GM12873 (cell line): ENCODE data around the gene EVX1.

Experiments used
- TF ChIP-seq, protein P1 (sequence below): IDR thresholded peaks from 2 replicates; pipeline ENCODE4 v1.5.1; 2012; ENCODE audit warnings: low read depth, mild to moderate bottlenecking, moderate library complexity, low read length, control low read depth; ENCODE audit not compliant: insufficient read depth; ENCODE audit errors: missing control alignments

EVX1 gene

DNA sequence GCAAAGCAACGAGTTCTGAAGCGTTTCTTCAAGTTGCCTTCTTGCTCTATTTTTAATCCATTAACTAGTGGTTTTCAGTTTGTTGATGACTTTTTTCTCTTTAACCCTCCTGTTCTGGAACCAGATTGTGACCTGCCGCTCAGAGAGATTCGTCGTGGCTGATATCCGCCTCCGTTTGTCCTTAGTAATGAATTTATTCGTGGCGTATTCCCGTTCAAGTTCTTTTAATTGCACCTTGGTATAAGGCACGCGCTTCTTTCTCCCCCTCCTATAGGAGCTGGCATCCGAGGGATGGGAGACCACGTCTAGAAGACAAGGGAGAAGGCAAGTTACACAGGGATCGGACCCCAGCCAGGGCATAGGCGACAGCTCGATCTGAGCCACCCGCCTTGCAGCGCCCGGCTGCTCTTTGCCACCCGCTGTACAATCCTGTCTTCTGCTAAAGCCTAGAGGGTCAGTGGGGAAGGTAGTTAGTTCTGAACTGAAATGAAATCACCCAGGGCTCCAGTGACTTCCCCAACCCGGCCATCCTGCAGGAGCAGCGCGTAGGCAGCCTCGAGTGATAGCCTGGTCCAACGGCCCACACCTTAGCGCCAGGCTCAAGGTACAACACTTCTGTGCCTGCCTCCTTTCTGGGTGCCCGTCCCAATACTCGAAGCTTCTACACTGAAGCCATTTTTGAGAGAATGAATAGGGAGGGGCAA lies 44.3 kb upstream of the EVX1 start:
- TF ChIP-seq, protein P1, sequence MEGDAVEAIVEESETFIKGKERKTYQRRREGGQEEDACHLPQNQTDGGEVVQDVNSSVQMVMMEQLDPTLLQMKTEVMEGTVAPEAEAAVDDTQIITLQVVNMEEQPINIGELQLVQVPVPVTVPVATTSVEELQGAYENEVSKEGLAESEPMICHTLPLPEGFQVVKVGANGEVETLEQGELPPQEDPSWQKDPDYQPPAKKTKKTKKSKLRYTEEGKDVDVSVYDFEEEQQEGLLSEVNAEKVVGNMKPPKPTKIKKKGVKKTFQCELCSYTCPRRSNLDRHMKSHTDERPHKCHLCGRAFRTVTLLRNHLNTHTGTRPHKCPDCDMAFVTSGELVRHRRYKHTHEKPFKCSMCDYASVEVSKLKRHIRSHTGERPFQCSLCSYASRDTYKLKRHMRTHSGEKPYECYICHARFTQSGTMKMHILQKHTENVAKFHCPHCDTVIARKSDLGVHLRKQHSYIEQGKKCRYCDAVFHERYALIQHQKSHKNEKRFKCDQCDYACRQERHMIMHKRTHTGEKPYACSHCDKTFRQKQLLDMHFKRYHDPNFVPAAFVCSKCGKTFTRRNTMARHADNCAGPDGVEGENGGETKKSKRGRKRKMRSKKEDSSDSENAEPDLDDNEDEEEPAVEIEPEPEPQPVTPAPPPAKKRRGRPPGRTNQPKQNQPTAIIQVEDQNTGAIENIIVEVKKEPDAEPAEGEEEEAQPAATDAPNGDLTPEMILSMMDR: no peak

DNA sequence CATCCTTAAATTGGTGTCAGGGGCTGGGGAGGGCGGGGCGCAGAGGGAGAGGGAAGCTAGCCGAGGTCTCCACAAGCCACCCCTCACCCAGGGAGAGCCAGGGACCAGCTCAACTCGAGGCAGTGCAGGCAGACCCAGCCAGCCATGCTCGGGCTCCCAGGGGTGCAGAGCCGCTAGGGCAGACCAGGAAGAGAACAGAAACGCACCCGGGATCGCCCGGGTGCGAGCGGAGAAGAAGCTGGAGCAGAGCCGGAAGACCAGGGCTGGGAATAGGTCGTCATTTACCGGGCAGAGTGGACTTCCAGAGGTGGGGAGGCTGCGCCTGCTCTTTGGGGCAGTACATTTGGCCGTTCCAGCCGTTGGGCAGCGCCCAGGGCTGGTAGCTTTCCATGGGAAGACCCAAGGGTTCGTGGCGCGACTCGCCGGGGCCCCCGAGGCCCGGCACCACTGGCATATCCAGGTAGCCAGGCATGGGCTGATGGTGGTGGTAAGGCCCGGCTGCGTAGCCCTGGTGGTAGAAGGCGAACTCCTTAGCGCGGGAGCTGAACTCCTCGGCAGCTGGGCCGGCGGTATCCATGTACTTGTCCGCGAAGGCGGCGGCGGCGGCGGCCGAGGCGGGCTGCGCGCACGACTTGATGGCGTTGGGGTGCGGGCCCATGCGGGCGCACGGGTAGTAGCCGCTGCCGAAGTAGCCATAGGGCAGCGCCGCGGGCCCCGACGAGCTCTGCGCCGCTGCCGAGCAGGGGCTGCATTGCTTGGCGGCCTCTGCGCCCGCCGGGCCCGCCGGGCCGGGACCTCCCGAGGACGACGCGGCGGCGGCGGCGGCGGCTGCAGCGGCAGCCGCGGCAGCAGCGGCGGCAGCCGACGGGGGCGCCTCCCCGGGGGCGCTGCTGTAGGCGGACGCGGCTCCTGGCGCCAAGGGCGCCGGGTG lies 43.5 kb upstream of the EVX1 start:
- TF ChIP-seq, protein P1: no peak

DNA sequence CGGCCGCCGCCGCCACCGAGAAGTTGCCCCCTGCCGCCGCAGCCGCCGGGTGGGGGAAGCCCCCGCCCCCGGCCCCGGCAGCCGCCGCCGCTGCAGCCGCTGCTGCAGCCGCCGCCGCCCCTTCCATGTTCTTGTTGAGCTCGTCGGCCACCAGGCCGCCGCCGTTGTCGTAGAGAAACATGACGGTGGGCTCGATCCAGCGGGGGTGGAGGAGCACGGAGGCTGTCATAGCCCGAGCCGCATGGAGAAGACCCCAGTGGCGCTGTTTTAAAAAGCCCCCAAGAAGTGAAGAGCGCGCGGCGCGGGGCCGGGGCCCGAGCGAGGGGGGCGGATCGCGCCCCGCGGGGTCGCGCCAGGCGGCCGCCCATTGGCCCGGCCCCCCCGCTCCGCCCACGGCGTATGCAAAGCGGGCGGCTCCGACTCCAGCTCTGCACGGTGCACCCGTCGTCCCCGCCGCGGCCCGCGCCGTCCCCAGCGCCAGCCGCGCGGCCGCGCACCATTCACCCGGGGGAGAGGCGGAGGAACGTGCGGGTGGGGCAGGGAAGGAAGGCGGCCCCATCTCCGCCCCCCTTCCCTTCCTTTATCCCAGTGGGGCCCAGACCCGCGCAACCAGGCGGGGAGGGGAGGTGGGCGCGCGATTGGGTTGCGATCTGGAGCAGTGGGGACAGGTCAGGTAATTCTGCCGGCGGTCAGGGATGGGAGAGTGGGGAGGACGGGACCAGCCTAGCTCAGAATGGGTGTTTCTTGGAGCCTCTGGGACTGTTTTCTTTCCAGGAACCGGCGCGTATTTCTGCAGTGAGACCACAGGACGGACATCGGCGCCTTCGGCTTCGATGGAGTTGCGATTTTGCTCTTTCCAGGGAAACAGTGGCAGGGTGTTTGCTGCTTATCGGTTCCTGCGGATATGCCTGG lies 42.5 kb upstream of the EVX1 start, which contains the start of gene HOXA13:
HOXA13 (minus strand) TSS at position 243 of the 912 bp plus-strand sequence; CDS start at position 229, 14 bp downstream.
- TF ChIP-seq, protein P1: no peak

DNA sequence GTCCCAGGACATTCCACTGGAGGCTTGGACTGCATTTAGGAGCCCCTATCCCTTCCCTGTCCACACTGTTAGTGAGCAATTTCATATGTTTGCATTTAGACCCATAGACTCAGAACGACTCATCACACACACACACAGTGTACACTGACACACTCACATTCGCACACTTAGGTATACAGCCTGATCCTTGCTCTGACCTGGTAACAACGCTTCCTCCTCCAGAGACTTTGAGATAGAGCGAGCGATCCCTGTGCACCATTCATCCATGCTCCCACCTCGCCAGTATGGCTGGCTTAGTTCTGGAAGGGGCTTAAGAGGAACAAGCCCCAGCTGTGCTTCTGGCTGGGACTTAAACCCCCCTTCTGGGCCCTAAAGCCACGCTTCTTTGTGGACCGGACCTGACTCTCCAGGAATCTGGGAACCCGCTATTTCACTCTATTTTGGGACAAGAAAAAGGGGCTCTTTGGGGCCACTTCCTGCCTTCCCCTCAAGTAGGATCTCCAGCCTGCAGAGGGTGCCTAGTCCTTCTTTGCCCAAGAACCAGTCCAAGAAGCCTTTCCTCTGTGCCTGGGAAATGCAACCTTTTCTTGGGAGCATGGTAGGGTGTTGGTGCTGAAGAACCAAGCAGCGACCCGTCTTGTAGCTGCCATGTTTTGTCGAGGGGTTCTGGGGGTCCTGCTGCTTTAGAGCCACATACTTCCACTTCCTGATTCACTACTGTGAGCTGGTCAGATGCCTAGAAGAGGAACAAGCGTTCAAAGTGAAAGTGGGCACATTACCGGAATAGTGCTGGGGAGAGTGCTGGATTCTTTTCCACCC lies 41.6 kb upstream of the EVX1 start:
- TF ChIP-seq, protein P1: no peak

DNA sequence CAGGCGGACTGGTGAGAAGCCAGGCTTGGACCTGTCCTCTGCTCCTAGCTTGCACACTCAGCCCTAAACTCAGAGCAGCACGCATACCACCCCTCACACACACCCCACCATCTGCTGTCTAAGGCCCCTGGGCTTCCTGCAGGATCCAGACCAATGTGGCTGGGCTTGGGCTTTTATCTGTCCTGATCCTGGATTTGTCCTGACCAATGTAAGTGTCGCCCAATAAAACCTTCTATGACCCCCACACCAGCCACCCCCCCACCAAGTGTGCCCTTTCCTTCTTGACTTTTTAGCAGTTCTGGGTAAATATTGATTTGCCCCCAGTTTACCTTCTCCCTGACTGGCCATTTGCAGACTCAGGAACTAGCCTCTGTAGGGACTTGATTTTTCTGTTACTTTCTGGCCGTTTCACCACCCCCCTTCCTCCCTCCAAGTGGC lies 41.0 kb upstream of the EVX1 start:
- TF ChIP-seq, protein P1: no peak

DNA sequence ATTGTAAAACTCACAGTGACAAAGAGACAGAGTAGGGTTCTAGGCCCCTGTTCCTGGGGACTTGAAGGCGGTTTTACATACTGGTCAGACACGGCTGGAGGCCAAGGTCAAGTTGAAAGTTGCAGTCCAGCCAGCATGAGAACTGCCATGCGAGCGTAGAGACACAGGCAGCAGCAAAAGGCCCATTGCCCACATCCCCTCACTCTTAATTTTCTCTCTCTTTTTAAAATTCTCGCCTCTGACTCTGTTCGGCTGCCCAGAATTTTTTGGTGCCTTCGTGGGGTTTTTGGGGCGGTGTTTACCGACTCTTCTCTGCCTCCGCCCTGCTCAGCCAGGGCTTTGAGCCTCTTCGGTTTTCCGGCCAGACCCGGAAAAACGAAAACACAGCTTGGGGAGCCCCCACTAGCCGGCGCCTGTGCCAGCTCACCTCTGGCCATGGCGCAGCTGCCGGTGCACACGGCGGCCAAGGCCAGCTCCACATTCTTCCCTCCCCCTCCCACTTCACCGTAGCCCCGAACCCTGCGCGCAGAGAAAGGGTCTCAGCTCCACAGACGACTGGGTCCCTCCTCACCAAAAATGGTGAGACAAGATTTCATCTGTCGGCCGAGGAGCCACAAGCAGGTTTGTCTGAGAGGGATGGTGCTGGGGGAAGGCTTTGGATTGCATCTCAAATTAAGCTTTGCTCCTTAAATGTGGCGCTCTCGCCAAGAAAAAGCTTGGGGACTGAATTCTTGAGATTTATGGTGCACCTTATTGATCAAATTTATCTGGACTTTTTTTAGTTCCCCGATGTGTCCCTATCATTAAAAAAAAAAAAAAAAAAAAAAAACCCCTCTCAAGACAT lies 40.4 kb upstream of the EVX1 start:
- TF ChIP-seq, protein P1: no peak
